Activated T-helper 2 cell treated with anti-CD3 and anti-CD28 coated beads, Interferon-gamma antibody, Interleukin-2, Interleukin-4, amounts not matched to agents 10 μg/mL and 5 μg/mL and 100 μg/mL, durations not matched to agents 14 hours and 24 hours and 36 hours (primary cell): ENCODE results near the gene MYBBP1A. TPM values are rescaled to one million over a fixed set of nuclear protein-coding genes. Genes with fewer than 3 reads are reported as not detected.
A peak's percentile ranks its signal among the peaks of the same experiment; 100 is the strongest.

Source experiments
- DNase-seq: peaks from one replicate; pipeline ENCODE4 v3.0.0; 2021; ENCODE audit warnings: low spot score
- H3K27ac Mint-ChIP-seq: one replicate; pipeline ENCODE4 v1.8.0; 2021; ENCODE audit warnings: mixed read lengths
- H3K27me3 Mint-ChIP-seq: one replicate; pipeline ENCODE4 v1.8.0; 2021; ENCODE audit warnings: low read depth, mixed read lengths
- H3K36me3 Mint-ChIP-seq: one replicate; pipeline ENCODE4 v1.8.0; 2021; ENCODE audit warnings: low read depth, mixed read lengths
- H3K4me1 Mint-ChIP-seq: one replicate; pipeline ENCODE4 v1.8.0; 2021; ENCODE audit warnings: low read depth, mixed read lengths
- H3K4me3 Mint-ChIP-seq: one replicate; pipeline ENCODE4 v1.8.0; 2021; ENCODE audit warnings: low read depth, mild to moderate bottlenecking, moderate library complexity, mixed read lengths
- H3K9me3 Mint-ChIP-seq: one replicate; pipeline ENCODE4 v1.8.0; 2021; ENCODE audit warnings: mixed read lengths
- intact Hi-C: fragments of 100-400 bp; cut with micrococcal nuclease; formaldehyde crosslinking; loops from one replicate; pipeline ENCODE4 v1.15.1; 2023
- total RNA-seq: library from RNA; stranded (reverse); gene quantifications from 2 replicates; pipeline ENCODE4 v1.2.3, GENCODE V29; 2022

MYBBP1A gene
- total RNA-seq, 1 donor from 2014 or later: 137 TPM

- intact Hi-C loops: loop anchor here (10.0 kb wide), 1 partner anchor 74 kb away; no protein-coding TSS in a partner anchor
- no peak within 1 kb of the TSS for H3K27ac Mint-ChIP-seq
- peaks cover 35% of the 10 kb centered on the region for H3K27me3 Mint-ChIP-seq
- no peaks in the 10 kb centered on the region for H3K9me3 Mint-ChIP-seq
- peaks cover 10% of the 10 kb centered on the region for H3K4me1 Mint-ChIP-seq
- no peaks in the 10 kb centered on the region for H3K36me3 Mint-ChIP-seq
- peak; percentile 58 for DNase-seq
- peak within 1 kb of the TSS; percentile 64 for H3K4me3 Mint-ChIP-seq
Observed at GRCh38 chr17:4498461-4499397, 56.5 kb downstream of the MYBBP1A start, which contains the start of gene SPNS2. Gene SPNS2, plus strand, starts transcription at chr17:4498881. Its CDS starts 167 bp downstream, at chr17:4499048.

- H3K36me3 Mint-ChIP-seq: no peaks in the 10 kb centered on the region
- H3K9me3 Mint-ChIP-seq: no peaks in the 10 kb centered on the region
- intact Hi-C loops: loop anchor here (10.0 kb wide), 1 partner anchor 72 kb away; no protein-coding TSS in a partner anchor
- DNase-seq: no peak
- no peak overlapping the region for H3K27ac Mint-ChIP-seq
- no peak overlapping the region for H3K4me3 Mint-ChIP-seq
- peaks cover 17% of the 10 kb centered on the region for H3K4me1 Mint-ChIP-seq
- peaks cover 35% of the 10 kb centered on the region for H3K27me3 Mint-ChIP-seq
Observed at GRCh38 chr17:4497101-4497824, 57.9 kb downstream of the MYBBP1A start.

GRCh38 chr17:4492721-4493561 is 62.2 kb downstream of the MYBBP1A start:
- no peak overlapping the region for H3K27ac Mint-ChIP-seq
- peak; percentile 28 for DNase-seq
- no peak overlapping the region for H3K4me3 Mint-ChIP-seq
- peaks cover 7% of the 10 kb centered on the region for H3K4me1 Mint-ChIP-seq
- H3K27me3 Mint-ChIP-seq: peaks cover 11% of the 10 kb centered on the region
- H3K36me3 Mint-ChIP-seq: no peaks in the 10 kb centered on the region
- intact Hi-C loops: loop anchor here (10.0 kb wide), 1 partner anchor 68 kb away; no protein-coding TSS in a partner anchor
- no peaks in the 10 kb centered on the region for H3K9me3 Mint-ChIP-seq

GRCh38 chr17:4490637-4491061 is 64.5 kb downstream of the MYBBP1A start:
- H3K4me3 Mint-ChIP-seq: no peak overlapping the region
- peaks cover 5% of the 10 kb centered on the region for H3K27me3 Mint-ChIP-seq
- DNase-seq: no peak
- no peaks in the 10 kb centered on the region for H3K36me3 Mint-ChIP-seq
- intact Hi-C loops: loop anchor here (10.0 kb wide), 1 partner anchor 66 kb away; no protein-coding TSS in a partner anchor
- H3K9me3 Mint-ChIP-seq: no peaks in the 10 kb centered on the region
- peaks cover 16% of the 10 kb centered on the region for H3K4me1 Mint-ChIP-seq
- H3K27ac Mint-ChIP-seq: no peak overlapping the region

- Mint-ChIP-seq H3K9me3 (no peaks in the 10 kb centered on the region), H3K4me3 (no peak overlapping the region), H3K27ac (no peak overlapping the region)
Observed at GRCh38 chr17:4490109-4490591, 65.0 kb downstream of the MYBBP1A start.

GRCh38 chr17:4488989-4489595 is 66.1 kb downstream of the MYBBP1A start:
- no peak overlapping the region for H3K4me3 Mint-ChIP-seq
- no peak for DNase-seq
- H3K36me3 Mint-ChIP-seq: no peaks in the 10 kb centered on the region
- no peak overlapping the region for H3K27ac Mint-ChIP-seq
- intact Hi-C loops: no loop called here
- no peaks in the 10 kb centered on the region for H3K9me3 Mint-ChIP-seq
- peaks cover 5% of the 10 kb centered on the region for H3K27me3 Mint-ChIP-seq
- peaks cover 21% of the 10 kb centered on the region for H3K4me1 Mint-ChIP-seq

More at GRCh38 chr17:4490109-4490591, 65.0 kb downstream of the MYBBP1A start:
- Mint-ChIP-seq H3K27me3 (peaks cover 5% of the 10 kb centered on the region), H3K4me1 (peaks cover 17% of the 10 kb centered on the region), H3K36me3 (no peaks in the 10 kb centered on the region)
- intact Hi-C loops: loop anchor here (10.0 kb wide), 1 partner anchor 65 kb away; no protein-coding TSS in a partner anchor
- DNase-seq: no peak

Other genes with a start within 250 kb of the MYBBP1A start
- gene UBE2G1, start 188.7 kb downstream of the MYBBP1A start, total RNA-seq: 74.1 and 74.5 TPM in 2 replicates
- gene SPNS3, start 121.4 kb downstream of the MYBBP1A start, total RNA-seq: 2.8 and 3.3 TPM in 2 replicates
- 0.09 and 0.16 TPM in 2 replicates for gene SPNS2, start 56.5 kb downstream of the MYBBP1A start, total RNA-seq
- gene GGT6, start 5.2 kb upstream of the MYBBP1A start, total RNA-seq: not detected in 2 replicates
- not detected in 2 replicates for gene SMTNL2, start 29.1 kb upstream of the MYBBP1A start, total RNA-seq
- gene ALOX15, start 86.3 kb upstream of the MYBBP1A start, total RNA-seq: not detected in 2 replicates
- 115 and 116 TPM in 2 replicates for gene PELP1, start 148.8 kb upstream of the MYBBP1A start, total RNA-seq
- gene ARRB2, start 155.2 kb upstream of the MYBBP1A start, total RNA-seq: 226 and 231 TPM in 2 replicates
- 24.0 and 24.9 TPM in 2 replicates for gene MED11, start 176.0 kb upstream of the MYBBP1A start, total RNA-seq
- 0.09 TPM in 1 of 2 replicates, not detected in the other for gene ZMYND15, start 184.4 kb upstream of the MYBBP1A start, total RNA-seq
- 1.8 and 2.3 TPM in 2 replicates for gene CXCL16, start 184.5 kb upstream of the MYBBP1A start, total RNA-seq
- not detected in 2 replicates for gene TM4SF5, start 216.5 kb upstream of the MYBBP1A start, total RNA-seq
- 0.28 and 0.46 TPM in 2 replicates for gene VMO1, start 231.0 kb upstream of the MYBBP1A start, total RNA-seq
- not detected in 2 replicates for gene GLTPD2, start 233.6 kb upstream of the MYBBP1A start, total RNA-seq
- gene PSMB6, start 240.8 kb upstream of the MYBBP1A start, total RNA-seq: 215 and 220 TPM in 2 replicates